GM19043 (cell line): ENCODE results near the gene USP43.
"Not testable (repeated sequence)": the region's sequence is repeated elsewhere in the genome, so short reads cannot be mapped to it uniquely, and the experiment has no call there.

ENCODE experiments used
- ATAC-seq: cut with Tn5 transposase; IDR thresholded peaks from one replicate; pipeline ENCODE4 v1.9.1; 2021; ENCODE audit warnings: low read depth; ENCODE audit not compliant: unreplicated experiment

Gene USP43

GRCh38 chr17:9661027-9661426 lies 15.7 kb downstream of the USP43 start:
- no peak for ATAC-seq

- ATAC-seq: not testable (repeated sequence)
Measured at GRCh38 chr17:9663511-9663910, 18.2 kb downstream of the USP43 start.

- no peak for ATAC-seq
Measured at GRCh38 chr17:9666461-9667050, 21.2 kb downstream of the USP43 start.

DNA sequence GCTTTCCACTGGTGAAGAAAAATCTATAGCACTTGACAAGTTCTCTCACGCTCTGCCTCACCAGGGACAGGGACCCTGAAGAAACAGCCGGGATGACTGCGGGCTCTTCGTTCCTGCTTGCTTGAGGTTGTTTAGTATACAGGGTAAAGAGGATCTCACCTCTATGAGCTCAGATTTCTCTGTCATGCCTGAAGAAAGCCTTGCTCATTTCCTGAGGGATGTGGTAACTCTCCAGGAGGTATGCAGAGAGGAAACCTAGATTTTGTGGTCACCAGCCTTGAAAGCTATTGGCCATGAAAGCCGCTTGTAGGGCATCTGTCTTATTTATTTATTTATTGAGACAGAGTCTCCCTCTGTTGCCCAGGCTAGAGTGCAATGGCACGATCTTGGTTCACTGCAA lies 23.2 kb downstream of the USP43 start:
- ATAC-seq: no peak

DNA sequence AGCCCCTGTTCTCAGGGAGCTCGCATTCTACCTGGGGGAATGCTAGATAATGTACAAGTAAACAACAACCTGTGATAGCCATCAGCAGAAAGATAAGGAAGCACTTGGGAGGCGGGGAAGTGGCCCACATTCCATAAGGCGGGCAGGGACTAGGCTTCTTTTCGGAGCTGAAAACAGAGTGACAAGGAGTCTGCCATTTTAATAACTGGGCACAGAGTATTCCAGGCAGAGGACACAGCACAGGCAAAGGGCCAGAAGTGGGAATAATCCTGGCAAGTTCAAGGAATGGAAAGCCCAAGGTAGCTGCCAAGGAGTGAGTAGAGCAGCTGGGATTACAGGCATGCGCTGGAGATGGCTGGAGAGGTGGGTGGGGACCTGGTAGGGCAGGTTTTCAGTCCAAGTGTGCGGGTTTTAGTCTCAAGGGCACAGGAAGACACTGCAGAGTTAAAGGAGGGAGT lies 24.3 kb downstream of the USP43 start:
- ATAC-seq: no peak

DNA sequence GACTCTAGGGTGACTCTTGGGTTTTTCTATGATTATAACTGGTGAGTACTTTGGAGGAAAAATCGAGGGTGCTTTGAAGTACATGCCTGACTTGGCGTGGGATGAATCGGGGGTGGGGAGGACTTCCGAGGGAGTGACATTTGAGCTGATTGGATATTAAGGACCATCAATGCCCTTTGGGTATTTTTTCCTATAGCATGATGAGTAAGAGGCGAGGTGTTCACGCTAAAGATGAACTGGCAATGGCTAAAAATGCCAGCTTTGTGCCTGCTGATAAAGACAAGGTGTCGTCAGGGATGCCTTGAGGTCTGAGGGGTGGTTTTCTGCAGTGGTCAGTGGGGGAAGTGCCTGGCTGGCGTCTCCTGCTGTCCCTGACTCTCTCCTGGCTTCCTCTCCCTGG lies 25.3 kb downstream of the USP43 start:
- ATAC-seq: no peak

DNA sequence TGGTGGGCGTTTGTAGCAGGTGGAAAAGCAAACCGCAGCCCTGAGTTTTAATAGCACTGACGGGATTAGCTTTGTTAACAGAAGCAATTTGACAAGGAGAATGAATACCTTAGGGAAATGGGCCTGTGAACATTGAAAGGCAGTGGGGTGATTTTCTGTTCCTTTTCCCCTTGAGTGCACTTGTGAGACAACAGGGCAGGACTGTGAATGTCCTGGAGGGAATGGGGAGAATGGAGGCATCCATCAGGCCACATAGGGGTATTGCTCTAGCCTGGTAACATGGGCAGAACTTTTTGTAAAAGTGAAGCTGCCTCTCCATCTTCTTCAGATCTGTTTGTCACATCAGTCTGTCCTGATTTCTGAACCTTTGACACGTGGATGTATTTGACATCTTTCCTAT lies 26.2 kb downstream of the USP43 start:
- no peak for ATAC-seq

DNA sequence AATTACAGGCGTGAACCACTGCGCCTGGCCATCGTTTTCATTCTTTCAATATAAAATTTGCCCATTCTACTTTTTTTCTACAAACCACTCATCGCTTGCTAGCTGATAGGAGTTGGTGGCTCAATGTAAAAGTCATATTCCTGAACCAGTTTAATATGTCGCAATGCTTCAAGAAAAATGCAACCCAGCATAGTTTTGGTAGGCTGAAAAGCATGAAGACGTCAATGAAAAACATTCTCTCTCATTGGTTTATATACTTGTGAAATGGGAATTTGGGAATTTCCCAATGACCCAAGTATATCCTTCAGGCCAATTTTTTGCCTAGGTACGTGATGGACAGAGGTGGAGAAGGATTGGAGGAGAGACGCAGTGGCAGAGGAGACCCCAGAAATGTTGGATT lies 26.9 kb downstream of the USP43 start:
- no peak for ATAC-seq

GRCh38 chr17:9672691-9673090 lies 27.4 kb downstream of the USP43 start:
- no peak for ATAC-seq

DNA sequence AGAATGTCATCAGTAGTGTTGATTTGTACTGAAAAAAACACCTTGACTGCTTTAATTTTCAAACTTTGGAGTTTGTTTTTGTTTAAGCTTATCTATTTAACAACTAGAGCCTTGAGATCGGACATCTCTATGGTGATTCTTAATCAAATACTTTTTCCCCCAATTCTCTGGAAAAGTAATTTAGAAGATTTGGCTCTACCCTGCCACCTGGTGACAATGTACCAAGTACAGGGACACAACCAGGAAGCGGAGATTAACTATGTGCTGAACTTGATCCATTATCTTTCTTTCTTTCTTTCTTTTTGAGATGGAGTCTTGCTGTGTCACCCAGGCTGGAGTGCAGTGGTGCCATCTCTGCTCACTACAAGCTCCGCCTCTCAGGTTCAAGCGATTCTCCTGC lies 30.8 kb downstream of the USP43 start:
- ATAC-seq: no peak

DNA sequence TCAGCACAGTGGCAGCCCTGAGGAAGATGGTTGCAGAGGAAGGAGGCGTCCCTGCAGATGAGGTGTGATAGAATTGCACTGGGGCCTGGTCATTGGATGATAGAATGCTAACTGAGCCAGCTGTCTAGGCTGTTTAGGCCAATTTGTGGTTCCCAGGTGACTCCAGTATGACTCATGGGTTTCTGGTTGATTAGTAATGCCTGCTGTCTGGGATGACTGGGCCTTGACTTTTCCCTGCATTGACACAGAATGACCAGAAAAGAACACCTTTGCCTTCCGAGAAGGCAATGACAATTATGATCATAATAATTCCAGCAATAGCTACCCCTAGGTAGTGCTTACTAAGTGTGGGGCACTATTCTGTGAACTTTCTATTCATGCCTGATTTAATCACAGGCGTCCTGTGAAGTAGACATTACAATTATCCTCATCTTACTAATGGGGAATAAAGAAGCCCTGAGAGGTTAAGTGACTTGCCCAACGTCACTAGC lies 31.5 kb downstream of the USP43 start:
- no peak for ATAC-seq

GRCh38 chr17:9677411-9677810 lies 32.1 kb downstream of the USP43 start:
- ATAC-seq: no peak

DNA sequence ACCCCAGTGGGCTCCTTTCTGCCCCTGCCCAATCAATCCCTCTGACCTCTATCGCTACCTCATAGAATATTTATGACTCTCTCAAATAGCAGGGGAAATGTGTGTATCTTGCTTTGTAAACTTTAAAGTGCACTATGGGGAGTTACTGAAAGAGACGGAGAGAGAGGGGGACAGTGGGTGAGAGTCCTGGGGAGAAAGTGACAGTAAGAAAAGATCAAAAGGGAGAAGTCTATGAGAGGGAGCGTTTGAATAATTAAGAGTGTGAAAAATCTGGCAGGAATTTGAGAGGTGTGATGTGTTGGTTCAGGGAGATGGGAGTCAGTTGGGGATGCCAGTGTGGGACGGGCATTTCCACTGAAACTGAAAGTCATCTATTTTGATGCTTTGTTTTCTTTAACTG lies 32.6 kb downstream of the USP43 start:
- ATAC-seq: no peak

GRCh38 chr17:9684955-9685621 lies 39.8 kb downstream of the USP43 start:
- ATAC-seq: no peak

DNA sequence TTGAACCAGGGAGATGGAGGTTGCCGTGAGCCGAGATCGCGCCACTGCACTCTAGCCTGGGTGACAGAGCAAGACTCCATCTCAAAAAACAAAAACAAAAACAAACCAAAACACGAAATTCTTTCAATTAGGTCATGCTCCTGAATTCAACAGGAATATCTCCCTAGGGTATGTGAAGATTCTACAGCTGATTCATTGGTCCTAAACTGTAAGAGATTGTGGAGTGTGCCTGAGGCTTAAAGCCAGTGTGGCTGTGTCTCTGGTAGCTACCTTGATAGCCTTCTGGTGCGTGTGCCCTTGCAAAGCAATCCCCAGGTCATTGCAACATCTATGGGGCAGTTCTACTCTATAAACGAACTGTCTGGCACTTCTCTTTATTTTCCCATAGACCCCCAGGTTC lies 48.4 kb downstream of the USP43 start:
- ATAC-seq: no peak

DNA sequence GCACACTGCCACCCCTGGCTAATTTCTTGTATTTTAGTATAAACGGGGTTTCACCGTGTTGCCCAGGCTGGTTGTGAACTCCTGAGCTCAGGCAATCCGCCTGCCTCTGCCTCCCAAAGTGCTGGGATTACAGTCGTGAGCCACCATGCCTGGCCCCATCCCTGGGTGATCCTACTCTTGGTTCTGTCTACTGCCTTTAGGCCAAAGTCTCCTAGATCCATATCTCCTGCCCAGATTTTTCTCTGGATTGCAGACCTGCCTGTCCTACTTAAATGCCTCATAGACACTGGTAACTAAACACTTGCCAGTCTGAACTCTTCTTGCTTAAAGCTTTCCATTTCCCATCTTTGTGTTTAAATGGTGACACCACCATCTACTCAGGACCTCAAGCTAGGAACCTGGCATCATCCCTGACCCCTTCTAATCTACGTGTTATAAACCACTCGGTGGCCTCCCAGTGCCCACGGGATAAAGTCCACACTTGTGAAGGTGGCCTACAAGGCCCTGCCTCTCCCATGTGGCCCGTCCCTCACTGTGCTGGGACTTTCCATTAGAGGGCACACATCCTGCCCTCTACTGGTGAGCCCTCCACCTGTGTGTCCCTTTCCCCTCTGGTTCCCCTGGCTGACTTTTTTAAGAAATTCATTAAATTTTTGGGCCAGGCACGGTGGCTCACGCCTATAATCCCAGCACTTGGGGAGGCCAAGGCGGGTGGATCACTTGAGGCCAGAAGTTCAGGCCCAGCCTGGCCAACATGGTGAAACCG lies 51.1 kb downstream of the USP43 start:
- no peak for ATAC-seq

- ATAC-seq: no peak
Measured at GRCh38 chr17:9700136-9700535, 54.8 kb downstream of the USP43 start.

DNA sequence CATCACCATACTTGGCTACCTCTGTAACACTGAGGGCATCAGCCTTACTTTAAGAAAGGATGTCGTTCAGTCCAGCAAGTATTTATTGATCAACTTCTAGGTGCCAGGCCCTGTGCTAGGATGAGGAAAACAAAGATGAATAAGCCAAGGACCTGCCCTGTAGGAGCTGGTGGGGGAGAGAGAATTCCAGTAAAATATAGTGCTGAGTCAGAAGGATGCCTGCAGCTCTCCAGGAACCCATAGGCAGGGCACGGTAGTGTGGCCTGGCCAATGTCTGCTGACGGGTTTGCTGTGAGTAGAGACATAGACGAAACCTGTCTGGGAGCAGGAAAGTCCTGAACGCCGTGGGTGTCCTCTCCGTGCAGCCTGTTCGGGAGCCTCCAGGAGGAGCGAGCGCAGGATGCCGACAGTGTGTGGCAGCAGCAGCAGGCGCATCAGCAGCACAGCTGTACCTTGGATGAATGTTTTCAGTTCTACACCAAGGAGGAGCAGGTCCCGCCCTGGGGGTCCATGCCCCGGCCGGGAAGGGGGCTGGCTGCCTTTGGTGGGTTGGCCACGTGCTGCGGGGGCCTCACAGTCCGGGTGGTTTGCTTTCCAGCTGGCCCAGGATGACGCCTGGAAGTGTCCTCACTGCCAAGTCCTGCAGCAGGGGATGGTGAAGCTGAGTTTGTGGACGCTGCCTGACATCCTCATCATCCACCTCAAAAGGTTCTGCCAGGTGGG lies 55.6 kb downstream of the USP43 start:
- no peak for ATAC-seq

DNA sequence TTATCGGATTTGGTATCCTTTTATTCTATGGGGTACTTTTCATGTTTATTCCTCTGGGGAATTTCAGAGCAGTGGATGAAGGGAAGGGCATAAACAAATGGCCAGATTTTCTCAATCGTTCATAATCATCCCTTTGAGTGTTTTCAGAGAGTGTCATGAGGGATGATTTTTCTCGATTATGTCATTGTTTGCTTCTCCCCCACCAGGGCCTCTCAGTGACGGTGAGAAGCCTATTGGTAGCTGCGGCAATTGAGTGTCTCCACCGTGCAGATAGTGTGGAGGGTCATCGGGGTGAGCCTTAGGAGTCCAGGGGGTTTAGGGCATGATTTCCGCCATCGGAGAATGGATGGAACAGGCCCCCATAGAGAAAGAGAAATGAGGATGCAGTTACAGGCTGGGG lies 57.2 kb downstream of the USP43 start:
- ATAC-seq: no peak

GRCh38 chr17:9702914-9703780 lies 57.8 kb downstream of the USP43 start:
- no peak for ATAC-seq
